Measurements from ENCODE around the gene UGT2A3.
"Not testable (repeated sequence)": the region's sequence is repeated elsewhere in the genome, so short reads cannot be mapped to it uniquely, and the experiment has no call there.

DNA sequence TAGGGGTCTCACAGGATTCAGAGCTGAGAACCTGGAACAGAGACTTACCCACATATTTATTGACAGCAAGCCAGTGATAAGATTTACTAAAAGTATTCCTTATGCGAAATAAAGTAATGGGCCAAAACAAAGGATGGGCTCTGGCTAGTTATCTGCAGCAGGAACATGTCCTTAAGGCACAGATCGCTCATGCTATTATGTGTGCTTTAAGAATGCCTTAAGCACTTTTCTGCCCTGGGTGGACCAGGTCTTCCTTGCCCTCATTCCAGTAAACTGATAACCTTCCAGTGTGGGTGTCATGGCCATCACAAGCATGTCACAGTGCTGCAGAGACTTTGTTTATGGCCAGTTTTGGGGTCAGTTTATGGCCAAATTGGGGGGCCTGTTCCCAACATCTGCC lies 7.5 kb upstream of the UGT2A3 start:
- TF ChIP-seq, protein P1, sequence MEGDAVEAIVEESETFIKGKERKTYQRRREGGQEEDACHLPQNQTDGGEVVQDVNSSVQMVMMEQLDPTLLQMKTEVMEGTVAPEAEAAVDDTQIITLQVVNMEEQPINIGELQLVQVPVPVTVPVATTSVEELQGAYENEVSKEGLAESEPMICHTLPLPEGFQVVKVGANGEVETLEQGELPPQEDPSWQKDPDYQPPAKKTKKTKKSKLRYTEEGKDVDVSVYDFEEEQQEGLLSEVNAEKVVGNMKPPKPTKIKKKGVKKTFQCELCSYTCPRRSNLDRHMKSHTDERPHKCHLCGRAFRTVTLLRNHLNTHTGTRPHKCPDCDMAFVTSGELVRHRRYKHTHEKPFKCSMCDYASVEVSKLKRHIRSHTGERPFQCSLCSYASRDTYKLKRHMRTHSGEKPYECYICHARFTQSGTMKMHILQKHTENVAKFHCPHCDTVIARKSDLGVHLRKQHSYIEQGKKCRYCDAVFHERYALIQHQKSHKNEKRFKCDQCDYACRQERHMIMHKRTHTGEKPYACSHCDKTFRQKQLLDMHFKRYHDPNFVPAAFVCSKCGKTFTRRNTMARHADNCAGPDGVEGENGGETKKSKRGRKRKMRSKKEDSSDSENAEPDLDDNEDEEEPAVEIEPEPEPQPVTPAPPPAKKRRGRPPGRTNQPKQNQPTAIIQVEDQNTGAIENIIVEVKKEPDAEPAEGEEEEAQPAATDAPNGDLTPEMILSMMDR (IDR thresholded peaks at IDR 0.05 in 4 of 5, conservative IDR thresholded peaks at IDR 0.05 in 1 of 5) = not testable (repeated sequence)
- TF ChIP-seq POLR2A (IDR thresholded peaks at IDR 0.05) = not testable (repeated sequence)

Data from gastrocnemius medialis (tissue), 4 donors.